Natural killer cell (primary cell): Measurements from ENCODE around the gene ZDHHC20. TPM values are rescaled to one million over a fixed set of nuclear protein-coding genes. Genes with fewer than 3 reads are reported as not detected.

Experiments used
- ATAC-seq, 3 donors: fragments of 150-1000 bp in 2 of 3; fragments of 200-7000 bp in 1 of 3; cut with Tn5 transposase; 1 replicate in 1 of 3; 2 replicates in 2 of 3; pipeline ENCODE4 v1.10.0; 2021; ENCODE audit warnings: mild to moderate bottlenecking in 2 of 3, moderate library complexity in 2 of 3
- DNase-seq, 2 donors: peaks; one replicate each; pipeline versions ENCODE4 v3.0.0 to v3.0.0-alpha.2; 2013 to 2021; ENCODE audit warnings: mixed read lengths in 1 of 2
- H3K27ac ChIP-seq: one replicate; pipeline ENCODE4 v1.5.1; 2013; ENCODE audit warnings: mild to moderate bottlenecking, low read length
- H3K27me3 ChIP-seq: one replicate; pipeline ENCODE4 v1.6.1; 2013; ENCODE audit warnings: low read length; ENCODE audit not compliant: control insufficient read depth, insufficient read depth
- H3K36me3 ChIP-seq: one replicate; pipeline ENCODE4 v1.6.1; 2013; ENCODE audit warnings: low read length; ENCODE audit not compliant: control insufficient read depth, insufficient read depth
- H3K4me1 ChIP-seq: one replicate; pipeline ENCODE4 v1.6.1; 2013; ENCODE audit warnings: low read length; ENCODE audit not compliant: control insufficient read depth, insufficient read depth
- H3K4me3 ChIP-seq: one replicate; pipeline ENCODE4 v1.5.1; 2013; ENCODE audit warnings: low read length
- H3K9me3 ChIP-seq: one replicate; pipeline ENCODE4 v1.6.1; 2013; ENCODE audit warnings: low read length; ENCODE audit not compliant: control insufficient read depth, insufficient read depth
- H3K27ac Mint-ChIP-seq, 2 donors: one replicate each; pipeline ENCODE4 v1.8.0; 2022; ENCODE audit warnings: mild to moderate bottlenecking in 2 of 2, mixed read lengths in 2 of 2, moderate library complexity in 1 of 2
- H3K27me3 Mint-ChIP-seq, 2 donors: one replicate each; pipeline ENCODE4 v1.8.0; 2022; ENCODE audit warnings: low read depth in 2 of 2, mixed read lengths in 2 of 2
- H3K36me3 Mint-ChIP-seq: one replicate; pipeline ENCODE4 v1.8.0; 2022; ENCODE audit warnings: mixed read lengths
- H3K4me1 Mint-ChIP-seq, 2 donors: one replicate each; pipeline ENCODE4 v1.8.0; 2022; ENCODE audit warnings: mixed read lengths in 2 of 2
- H3K4me3 Mint-ChIP-seq: one replicate; pipeline ENCODE4 v1.8.0; 2022; ENCODE audit warnings: mild to moderate bottlenecking, moderate library complexity, mixed read lengths
- H3K9me3 Mint-ChIP-seq, 2 donors: one replicate each; pipeline ENCODE4 v1.8.0; 2022; ENCODE audit warnings: mixed read lengths in 2 of 2
- WGBS: methylation state at CpG from one replicate; pipeline ENCODE4 v1.1.7; 2013; ENCODE audit warnings: missing lambda C conversion rate; ENCODE audit not compliant: insufficient coverage; 5-methylcytosine and 5-hydroxymethylcytosine counted together
- intact Hi-C: fragments of 100-400 bp; cut with micrococcal nuclease; formaldehyde crosslinking; loops from one replicate; pipeline ENCODE4 v1.14.2; 2022
- total RNA-seq, 4 donors: library from RNA; stranded (reverse); fragments of 120-200 nt in 1 of 4; gene quantifications; one replicate each; pipeline versions ENCODE4 v1.2.3 to v1.2.4, GENCODE V29; 2013 to 2022
- TF ChIP-seq, protein P1 (sequence below): fragments of 200-600 bp; IDR thresholded peaks from one replicate; pipeline ENCODE4 v1.8.0; 2022; ENCODE audit warnings: antibody characterized with exemption

The ZDHHC20 gene
- total RNA-seq, 3 donors from 2014 or later (not counting 1 experiment from before 2014, with no cell fraction given): 85.1 to 116 (median 93.4) TPM

DNA sequence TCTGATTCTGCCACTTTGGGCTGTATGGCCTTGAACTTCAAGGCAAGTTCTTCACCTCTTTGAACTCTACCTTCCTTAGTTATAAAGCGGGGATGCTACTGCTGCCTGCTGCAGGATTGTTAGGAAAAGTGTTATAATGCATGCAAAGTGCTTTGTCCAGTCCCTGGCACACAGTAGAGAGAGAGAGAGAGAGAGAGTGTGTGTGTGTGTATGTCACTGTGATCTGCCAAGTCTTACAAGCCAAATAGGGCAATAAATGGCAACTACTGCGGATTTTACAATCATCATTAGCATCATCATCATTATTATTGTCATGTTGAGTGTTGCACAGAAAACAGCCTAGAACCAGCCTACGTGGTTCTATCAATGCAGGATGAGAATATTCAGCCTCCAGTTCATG is 136.1 kb downstream of the ZDHHC20 start:
- WGBS: 58% methylated on average over 3 of the region's 3 CpGs
- peaks cover 5 to 9% of the 10 kb centered on the region in 2 donors for H3K4me1 Mint-ChIP-seq

More for the DNA sequence above, 136.1 kb downstream of the ZDHHC20 start:
- intact Hi-C loops: no loop called here
- Mint-ChIP-seq H3K9me3 (no peaks in the 10 kb centered on the region), H3K36me3 (no peaks in the 10 kb centered on the region), H3K4me3 (no peak overlapping the region), H3K27ac (no peak overlapping the region), H3K27me3 (no peaks in the 10 kb centered on the region)
- DNase-seq: no peak
- Histone ChIP-seq H3K27me3 (no peaks in the 10 kb centered on the region), H3K36me3 (peaks cover 2% of the 10 kb centered on the region), H3K9me3 (no peaks in the 10 kb centered on the region), H3K4me1 (peaks cover 10% of the 10 kb centered on the region), H3K4me3 (no peak overlapping the region), H3K27ac (no peak overlapping the region)
- ATAC-seq: no peak
- TF ChIP-seq, protein P1, sequence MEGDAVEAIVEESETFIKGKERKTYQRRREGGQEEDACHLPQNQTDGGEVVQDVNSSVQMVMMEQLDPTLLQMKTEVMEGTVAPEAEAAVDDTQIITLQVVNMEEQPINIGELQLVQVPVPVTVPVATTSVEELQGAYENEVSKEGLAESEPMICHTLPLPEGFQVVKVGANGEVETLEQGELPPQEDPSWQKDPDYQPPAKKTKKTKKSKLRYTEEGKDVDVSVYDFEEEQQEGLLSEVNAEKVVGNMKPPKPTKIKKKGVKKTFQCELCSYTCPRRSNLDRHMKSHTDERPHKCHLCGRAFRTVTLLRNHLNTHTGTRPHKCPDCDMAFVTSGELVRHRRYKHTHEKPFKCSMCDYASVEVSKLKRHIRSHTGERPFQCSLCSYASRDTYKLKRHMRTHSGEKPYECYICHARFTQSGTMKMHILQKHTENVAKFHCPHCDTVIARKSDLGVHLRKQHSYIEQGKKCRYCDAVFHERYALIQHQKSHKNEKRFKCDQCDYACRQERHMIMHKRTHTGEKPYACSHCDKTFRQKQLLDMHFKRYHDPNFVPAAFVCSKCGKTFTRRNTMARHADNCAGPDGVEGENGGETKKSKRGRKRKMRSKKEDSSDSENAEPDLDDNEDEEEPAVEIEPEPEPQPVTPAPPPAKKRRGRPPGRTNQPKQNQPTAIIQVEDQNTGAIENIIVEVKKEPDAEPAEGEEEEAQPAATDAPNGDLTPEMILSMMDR: no peak

Other genes with a start within 250 kb of the ZDHHC20 start
- gene MICU2, start 144.9 kb upstream of the ZDHHC20 start, total RNA-seq: 10 to 100 TPM; 40.2 to 47.1 (median 41.4) TPM
- gene FGF9, start 211.8 kb upstream of the ZDHHC20 start, total RNA-seq: 1 to 10 TPM in 1 of 3 donors, under 1 TPM in 2; 0.28 to 1.2 (median 0.80) TPM